ENCODE measurements around the gene ATP5PD. TPM values are rescaled to one million over a fixed set of nuclear protein-coding genes. Genes with fewer than 3 reads are reported as not detected.
"Not testable (repeated sequence)": the region's sequence is repeated elsewhere in the genome, so short reads cannot be mapped to it uniquely, and the experiment has no call there.

ATP5PD gene
- total RNA-seq, 1 donor from 2014 or later: 239 TPM

- H3K9me3 Mint-ChIP-seq (ENCODE audit: unreplicated experiment): no peaks in the 10 kb centered on the region
- H3K4me1 Mint-ChIP-seq (ENCODE audit: low read depth, unreplicated experiment): peaks cover 11% of the 10 kb centered on the region
- Histone ChIP-seq H3K36me3 (ENCODE audit: insufficient read depth, low read length) (no peaks in the 10 kb centered on the region), H3K9ac (ENCODE audit: low read length) (no peak overlapping the region), H3K4me1 (ENCODE audit: insufficient read depth, low read length) (peaks cover 15% of the 10 kb centered on the region), H3K9me3 (ENCODE audit: insufficient read depth, low read depth, low read length) (no peaks in the 10 kb centered on the region), H3K27me3 (ENCODE audit: insufficient read depth, low read length) (no peaks in the 10 kb centered on the region), H4K20me1 (ENCODE audit: insufficient read depth, low read length) (no peaks in the 10 kb centered on the region), H3K79me2 (ENCODE audit: insufficient read depth, low read length) (no peaks in the 10 kb centered on the region), H3K4me3 (ENCODE audit: insufficient read depth, low read depth, low read length) (no peak overlapping the region), H2AFZ (ENCODE audit: low read depth, low read length) (no peak overlapping the region), H3K27ac (ENCODE audit: low read depth, low read length) (no peak overlapping the region), H3K4me2 (ENCODE audit: low read length) (no peak overlapping the region)
- H3K36me3 Mint-ChIP-seq (ENCODE audit: low read depth, unreplicated experiment): no peaks in the 10 kb centered on the region
- peaks cover 1% of the 10 kb centered on the region for H3K27me3 Mint-ChIP-seq (ENCODE audit: low read depth, unreplicated experiment)
- no peak overlapping the region for H3K4me3 Mint-ChIP-seq (ENCODE audit: unreplicated experiment)
- H3K27ac Mint-ChIP-seq (ENCODE audit: unreplicated experiment): peak overlapping the region; percentile 41
- DNase-seq (ENCODE audit: low read depth) (no peak), FAIRE-seq (no peak)
- TF ChIP-seq EZH2 (IDR thresholded peaks at IDR 0.05; ENCODE audit: insufficient read depth, low read length) (no peak), CTCF (IDR thresholded peaks at IDR 0.05; ENCODE audit: insufficient read depth, low read depth, low read length) (no peak)
Observed at GRCh38 chr17:75073618-75074047, 26.9 kb upstream of the ATP5PD start.

GRCh38 chr17:75072909-75073308 lies 26.1 kb upstream of the ATP5PD start:
- not testable (repeated sequence) for H2AFZ ChIP-seq (ENCODE audit: low read depth, low read length); H3K36me3 ChIP-seq (ENCODE audit: insufficient read depth, low read length); H3K4me1 ChIP-seq (ENCODE audit: insufficient read depth, low read length); DNase-seq (ENCODE audit: low read depth); H3K4me2 ChIP-seq (ENCODE audit: low read length); H3K4me3 ChIP-seq (ENCODE audit: insufficient read depth, low read depth, low read length); H3K27me3 Mint-ChIP-seq (ENCODE audit: low read depth, unreplicated experiment); H3K27ac Mint-ChIP-seq (ENCODE audit: unreplicated experiment); H3K9me3 ChIP-seq (ENCODE audit: insufficient read depth, low read depth, low read length); H3K4me3 Mint-ChIP-seq (ENCODE audit: unreplicated experiment); H3K27ac ChIP-seq (ENCODE audit: low read depth, low read length); H3K27me3 ChIP-seq (ENCODE audit: insufficient read depth, low read length); H3K9me3 Mint-ChIP-seq (ENCODE audit: unreplicated experiment); H4K20me1 ChIP-seq (ENCODE audit: insufficient read depth, low read length); H3K9ac ChIP-seq (ENCODE audit: low read length); H3K79me2 ChIP-seq (ENCODE audit: insufficient read depth, low read length); H3K4me1 Mint-ChIP-seq (ENCODE audit: low read depth, unreplicated experiment); H3K36me3 Mint-ChIP-seq (ENCODE audit: low read depth, unreplicated experiment); FAIRE-seq

- not testable (repeated sequence) for H3K27me3 ChIP-seq (ENCODE audit: insufficient read depth, low read length); H3K27ac Mint-ChIP-seq (ENCODE audit: unreplicated experiment); H3K27ac ChIP-seq (ENCODE audit: low read depth, low read length); H3K79me2 ChIP-seq (ENCODE audit: insufficient read depth, low read length); H2AFZ ChIP-seq (ENCODE audit: low read depth, low read length); H3K9ac ChIP-seq (ENCODE audit: low read length); H3K36me3 ChIP-seq (ENCODE audit: insufficient read depth, low read length); H3K36me3 Mint-ChIP-seq (ENCODE audit: low read depth, unreplicated experiment); FAIRE-seq; H4K20me1 ChIP-seq (ENCODE audit: insufficient read depth, low read length); H3K4me2 ChIP-seq (ENCODE audit: low read length); H3K4me1 Mint-ChIP-seq (ENCODE audit: low read depth, unreplicated experiment); DNase-seq (ENCODE audit: low read depth); H3K27me3 Mint-ChIP-seq (ENCODE audit: low read depth, unreplicated experiment); H3K4me3 ChIP-seq (ENCODE audit: insufficient read depth, low read depth, low read length); H3K4me3 Mint-ChIP-seq (ENCODE audit: unreplicated experiment); H3K9me3 Mint-ChIP-seq (ENCODE audit: unreplicated experiment); H3K9me3 ChIP-seq (ENCODE audit: insufficient read depth, low read depth, low read length); H3K4me1 ChIP-seq (ENCODE audit: insufficient read depth, low read length)
Observed at GRCh38 chr17:75071478-75072271, 24.9 kb upstream of the ATP5PD start.

All from astrocyte (in vitro differentiated cells and primary cell).